Skeletal muscle satellite cell (primary cell): ENCODE data around the gene EVX1.

ENCODE experiments used
- H3K27me3 ChIP-seq: 2 replicates; pipeline ENCODE4 v1.7.0; 2013; ENCODE audit warnings: low read length; ENCODE audit not compliant: control insufficient read depth, insufficient read depth
- H3K36me3 ChIP-seq: 2 replicates; pipeline ENCODE4 v1.7.0; 2013; ENCODE audit warnings: mild to moderate bottlenecking, control low read depth, low read length; ENCODE audit not compliant: insufficient read depth
- H3K4me1 ChIP-seq: 2 replicates; pipeline ENCODE4 v1.7.0; 2013; ENCODE audit warnings: low read length; ENCODE audit not compliant: control insufficient read depth, insufficient read depth
- H3K4me2 ChIP-seq: 2 replicates; pipeline ENCODE4 v1.7.0; 2013; ENCODE audit warnings: mild to moderate bottlenecking, low read length
- H3K4me3 ChIP-seq: 2 replicates; pipeline ENCODE4 v1.7.0; 2013; ENCODE audit warnings: low read length
- H3K9ac ChIP-seq: 2 replicates; pipeline ENCODE4 v1.7.0; 2013; ENCODE audit warnings: mild to moderate bottlenecking, low read depth, low read length, moderate library complexity
- H3K9me3 ChIP-seq: replicated peaks from 2 replicates; pipeline ENCODE4 v1.7.0; 2013; ENCODE audit warnings: mild to moderate bottlenecking, control low read depth, low read length

EVX1 gene

DNA sequence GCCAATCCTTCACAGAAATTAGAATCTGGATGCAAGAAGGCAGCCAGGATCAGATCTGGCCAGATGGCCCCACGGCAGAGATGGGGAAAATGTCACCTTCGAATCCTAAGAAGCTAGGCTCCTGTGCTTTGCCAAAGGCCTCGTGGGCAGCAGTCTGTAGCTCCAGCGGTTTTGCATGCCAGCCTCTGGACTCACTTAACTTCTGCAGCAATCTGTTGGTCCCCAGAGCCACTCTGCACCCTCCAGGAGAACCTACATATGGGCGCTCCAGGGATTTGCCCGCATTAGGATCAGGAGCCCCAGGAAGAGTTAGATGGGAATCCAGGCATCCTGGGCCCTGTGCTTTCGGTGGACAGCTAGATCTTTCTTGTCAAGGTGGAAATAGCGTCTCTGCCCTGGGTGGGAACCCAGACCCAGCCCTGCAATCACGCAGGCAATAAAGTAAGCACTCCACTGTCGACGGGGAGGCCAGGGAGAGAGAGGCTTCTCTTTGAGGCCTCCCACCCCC, 32.6 kb upstream of the EVX1 start:
- Histone ChIP-seq H3K4me3 (no peak overlapping the region), H3K9me3 (no peaks in the 10 kb centered on the region), H3K9ac (no peak overlapping the region), H3K27me3 (peaks cover 37% of the 10 kb centered on the region), H3K4me2 (no peak overlapping the region), H3K4me1 (no peaks in the 10 kb centered on the region), H3K36me3 (no peaks in the 10 kb centered on the region)

DNA sequence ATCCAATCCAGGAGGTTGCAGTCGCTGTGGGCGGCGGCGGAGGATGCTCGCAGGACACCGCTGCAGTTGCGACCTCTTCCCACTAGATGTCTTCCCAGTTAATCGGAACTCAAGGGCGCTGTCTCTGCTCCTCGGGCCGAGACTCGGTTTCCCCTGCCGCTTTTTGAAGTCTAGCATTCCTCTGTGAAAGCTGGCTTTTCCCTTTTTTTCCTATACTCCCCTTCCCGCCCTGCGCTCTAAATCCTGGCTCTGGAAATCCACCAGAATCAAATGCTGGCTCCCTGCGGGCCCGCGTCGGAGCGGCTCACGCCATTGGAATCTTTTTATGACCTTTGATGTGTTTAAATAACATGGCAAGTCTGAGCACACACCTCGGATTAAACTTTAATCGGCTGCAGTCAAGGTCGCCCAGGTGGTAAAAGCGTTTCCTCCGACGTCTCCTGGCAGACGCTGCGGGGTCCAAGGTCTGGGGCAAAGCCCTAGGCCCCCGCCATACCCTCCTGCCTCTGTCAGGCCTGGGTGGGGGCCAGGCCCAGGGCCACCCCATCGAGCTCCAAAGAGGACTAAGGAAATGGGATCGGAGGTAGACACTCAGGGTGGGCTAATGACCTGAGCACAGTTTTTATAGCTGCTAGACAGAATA, 32.0 kb upstream of the EVX1 start:
- Histone ChIP-seq H3K4me1 (no peaks in the 10 kb centered on the region), H3K4me3 (no peak overlapping the region), H3K9me3 (no peaks in the 10 kb centered on the region), H3K36me3 (no peaks in the 10 kb centered on the region), H3K9ac (no peak overlapping the region), H3K4me2 (peak overlapping the region; percentile 75), H3K27me3 (peaks cover 35% of the 10 kb centered on the region)

DNA sequence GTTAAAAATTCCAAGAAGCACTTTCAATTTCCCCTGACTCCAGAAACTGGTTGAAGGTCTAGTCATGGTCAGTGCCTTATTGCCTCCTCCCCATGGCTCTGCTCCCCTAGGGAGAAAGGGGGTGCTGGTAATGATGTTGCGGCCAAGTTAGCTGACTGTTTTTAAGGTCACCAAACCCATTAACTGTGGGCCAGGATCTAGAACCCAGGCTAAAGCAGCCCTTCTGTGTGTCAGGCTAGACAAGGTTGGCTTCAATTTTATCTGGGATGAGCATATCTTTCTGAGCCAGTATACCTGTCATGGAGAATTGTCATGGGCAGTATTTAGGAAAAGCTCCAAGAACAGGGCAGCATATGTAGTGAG, 31.5 kb upstream of the EVX1 start:
- no peak overlapping the region for H3K4me3 ChIP-seq
- no peaks in the 10 kb centered on the region for H3K36me3 ChIP-seq
- H3K4me2 ChIP-seq = no peak overlapping the region
- H3K9ac ChIP-seq = no peak overlapping the region
- H3K27me3 ChIP-seq = peaks cover 35% of the 10 kb centered on the region
- no peaks in the 10 kb centered on the region for H3K4me1 ChIP-seq
- no peaks in the 10 kb centered on the region for H3K9me3 ChIP-seq

DNA sequence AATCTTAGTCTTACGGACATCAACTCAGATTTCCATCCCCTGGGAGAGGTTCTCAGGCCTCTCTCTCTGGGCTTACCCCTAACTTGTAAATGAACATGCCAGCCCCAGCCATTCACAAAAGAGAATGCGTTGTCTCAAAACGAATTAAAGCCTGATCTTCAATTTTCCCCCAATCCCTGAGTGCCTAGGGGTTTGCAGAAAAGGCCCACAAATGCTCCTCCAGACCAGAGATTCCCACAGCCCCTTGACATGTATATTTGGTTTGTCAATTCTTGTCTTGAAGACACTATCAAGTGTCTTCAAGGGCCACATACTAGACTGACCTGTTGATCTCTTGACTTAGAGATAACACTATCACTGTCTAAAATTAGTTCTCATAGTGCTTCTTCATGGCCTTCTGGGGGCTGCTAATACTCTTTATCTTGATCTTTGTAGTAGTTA, 30.8 kb upstream of the EVX1 start:
- Histone ChIP-seq H3K36me3 (no peaks in the 10 kb centered on the region), H3K4me1 (no peaks in the 10 kb centered on the region), H3K9me3 (no peaks in the 10 kb centered on the region), H3K4me2 (no peak overlapping the region), H3K4me3 (no peak overlapping the region), H3K27me3 (peaks cover 42% of the 10 kb centered on the region), H3K9ac (no peak overlapping the region)

DNA sequence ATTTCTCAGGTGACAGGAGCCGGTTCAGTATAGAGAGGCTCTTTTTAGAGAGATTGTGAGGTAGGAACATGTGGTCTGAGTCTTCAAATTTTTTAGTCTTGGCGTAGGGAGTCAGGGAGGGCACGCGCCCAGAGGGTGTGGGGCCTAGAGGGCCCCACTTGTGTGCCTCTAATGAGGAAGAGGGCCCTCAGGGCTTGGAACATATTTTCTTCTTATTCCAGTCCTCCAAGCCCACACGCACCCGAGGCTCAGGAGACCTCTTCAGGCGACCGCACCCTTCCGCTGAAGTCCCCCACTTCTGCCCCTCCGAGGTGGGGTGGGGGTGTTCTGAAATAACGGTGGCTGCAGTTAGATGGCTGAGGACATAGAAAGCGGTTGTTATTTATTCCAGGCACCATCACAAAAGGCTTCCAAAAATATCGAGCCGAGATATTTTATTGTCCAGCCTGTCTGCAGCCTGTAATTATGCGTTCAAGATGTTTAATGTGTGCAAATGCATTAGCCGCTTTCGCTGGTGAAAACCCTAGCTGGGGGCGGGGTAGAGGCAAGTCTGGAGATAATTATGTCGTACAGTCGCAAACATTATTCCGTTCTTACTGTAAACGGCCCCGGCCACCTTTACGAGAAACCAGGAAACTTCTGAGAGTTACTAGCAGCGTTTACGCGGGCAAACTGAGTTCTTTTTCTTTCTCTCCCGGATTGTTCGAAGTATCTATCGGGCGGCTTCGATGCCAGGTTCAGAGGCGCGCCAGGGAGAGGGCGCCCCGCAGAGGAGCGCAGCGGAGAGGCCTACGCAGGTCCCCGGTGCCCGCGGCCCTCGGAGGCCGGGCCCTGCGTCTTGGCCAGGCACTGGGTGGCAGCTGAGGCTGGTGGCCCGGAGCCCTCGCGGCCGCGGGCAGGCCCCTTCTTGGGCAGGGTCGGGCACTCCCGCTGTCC, 29.8 kb upstream of the EVX1 start:
- Histone ChIP-seq H3K27me3 (peaks cover 43% of the 10 kb centered on the region), H3K36me3 (no peaks in the 10 kb centered on the region), H3K4me1 (no peaks in the 10 kb centered on the region), H3K9ac (no peak overlapping the region), H3K9me3 (no peaks in the 10 kb centered on the region), H3K4me2 (no peak overlapping the region), H3K4me3 (no peak overlapping the region)

DNA sequence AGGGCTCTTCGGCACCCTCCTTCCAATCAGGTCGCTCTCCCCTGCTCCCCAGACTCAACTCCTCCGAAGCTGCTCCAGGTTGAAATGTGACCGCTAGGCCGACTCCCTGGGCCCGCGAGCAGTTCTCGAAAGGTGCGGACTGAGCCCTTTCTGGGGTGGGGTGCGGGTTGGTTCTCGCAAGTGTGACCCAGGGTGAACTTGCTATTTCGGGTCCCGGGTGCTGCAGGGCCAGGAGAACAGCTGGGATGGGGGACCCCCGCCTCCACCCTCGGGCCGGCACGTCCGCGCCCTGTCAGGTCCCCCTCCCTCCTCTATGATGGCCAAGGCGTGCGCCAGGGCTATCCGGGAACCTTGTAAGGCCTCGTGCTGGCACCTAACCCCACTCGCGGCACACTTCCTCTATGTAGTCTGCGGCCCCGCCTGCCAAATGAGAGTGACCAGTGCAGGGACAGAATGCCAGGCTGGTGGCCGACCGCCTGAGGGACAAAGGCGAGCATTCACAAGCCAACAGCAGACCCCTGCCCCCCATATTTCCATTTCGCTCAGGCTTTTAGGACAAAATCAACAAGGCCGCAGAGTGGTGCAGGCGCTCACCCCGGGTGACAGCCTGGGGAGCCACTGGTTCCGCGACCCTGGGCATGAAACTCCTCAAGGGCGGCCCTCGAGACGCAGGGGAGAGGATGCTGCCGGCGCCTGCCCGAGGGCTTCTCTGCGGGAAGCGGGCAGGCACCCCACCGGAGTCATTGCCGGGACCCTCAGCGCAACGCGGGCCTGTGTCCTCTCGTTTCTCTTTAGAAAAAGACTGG, 29.0 kb upstream of the EVX1 start:
- H3K9ac ChIP-seq = no peak overlapping the region
- no peak overlapping the region for H3K4me2 ChIP-seq
- H3K4me3 ChIP-seq = no peak overlapping the region
- no peaks in the 10 kb centered on the region for H3K4me1 ChIP-seq
- H3K27me3 ChIP-seq = peaks cover 45% of the 10 kb centered on the region
- H3K36me3 ChIP-seq = no peaks in the 10 kb centered on the region
- no peaks in the 10 kb centered on the region for H3K9me3 ChIP-seq

DNA sequence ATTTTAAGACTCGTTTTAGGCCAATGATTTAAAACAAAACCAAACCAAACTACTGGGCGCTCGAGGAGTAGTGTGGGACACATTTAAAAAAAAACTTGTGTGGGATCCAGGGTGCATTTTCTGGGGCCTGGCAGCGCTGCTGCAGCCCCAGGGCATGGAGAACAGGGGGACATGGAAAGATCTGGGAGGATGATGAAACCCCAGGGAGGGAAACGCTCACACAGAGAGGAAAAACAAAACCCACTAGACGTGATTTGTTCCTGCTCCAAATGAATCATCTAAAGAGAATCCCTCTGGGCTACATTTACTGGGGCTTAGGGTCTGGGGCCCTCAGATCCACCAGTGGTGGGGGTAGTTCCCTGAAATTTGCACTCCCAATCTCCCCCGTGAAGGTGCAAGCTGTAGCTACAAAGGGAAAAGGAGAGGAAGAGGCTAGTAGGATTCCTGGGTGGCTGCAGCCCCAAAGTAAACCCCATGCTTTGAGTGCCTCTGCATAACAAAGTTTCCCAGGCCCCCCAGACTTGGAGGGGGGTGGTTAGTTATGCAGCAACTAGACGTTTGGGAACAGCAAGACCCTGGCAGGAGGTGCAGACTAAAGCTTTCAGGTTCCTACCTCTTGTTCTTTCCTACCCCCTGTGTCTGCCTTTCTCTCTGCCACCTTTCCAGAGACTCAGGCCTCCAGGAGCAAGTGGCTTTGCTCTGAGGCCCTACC, 28.2 kb upstream of the EVX1 start:
- no peaks in the 10 kb centered on the region for H3K4me1 ChIP-seq
- no peak overlapping the region for H3K4me3 ChIP-seq
- H3K27me3 ChIP-seq = peaks cover 45% of the 10 kb centered on the region
- no peak overlapping the region for H3K9ac ChIP-seq
- H3K9me3 ChIP-seq = no peaks in the 10 kb centered on the region
- H3K4me2 ChIP-seq = no peak overlapping the region
- H3K36me3 ChIP-seq = no peaks in the 10 kb centered on the region

DNA sequence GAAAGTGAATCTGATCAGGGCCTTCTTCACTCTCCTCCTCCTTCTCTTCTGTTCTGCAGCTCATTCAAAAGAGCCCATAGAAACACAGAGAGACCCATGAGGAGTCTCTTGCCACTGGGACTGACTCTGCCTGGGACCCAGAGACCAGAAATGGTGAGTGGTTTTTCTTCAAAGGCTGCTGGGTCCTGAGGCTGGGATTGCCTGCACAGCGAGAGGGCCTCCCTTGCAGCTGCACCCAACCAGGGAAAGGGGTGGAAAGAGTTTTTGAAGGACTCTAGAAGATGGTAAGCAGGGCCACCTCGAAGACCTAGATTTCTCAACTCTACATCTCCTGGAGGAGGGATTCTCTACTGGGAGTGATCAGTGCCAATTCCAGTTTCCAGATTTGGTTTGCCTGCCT, 27.2 kb upstream of the EVX1 start:
- Histone ChIP-seq H3K27me3 (peaks cover 49% of the 10 kb centered on the region), H3K4me3 (no peak overlapping the region), H3K36me3 (no peaks in the 10 kb centered on the region), H3K9ac (no peak overlapping the region), H3K9me3 (no peaks in the 10 kb centered on the region), H3K4me2 (no peak overlapping the region), H3K4me1 (no peaks in the 10 kb centered on the region)

DNA sequence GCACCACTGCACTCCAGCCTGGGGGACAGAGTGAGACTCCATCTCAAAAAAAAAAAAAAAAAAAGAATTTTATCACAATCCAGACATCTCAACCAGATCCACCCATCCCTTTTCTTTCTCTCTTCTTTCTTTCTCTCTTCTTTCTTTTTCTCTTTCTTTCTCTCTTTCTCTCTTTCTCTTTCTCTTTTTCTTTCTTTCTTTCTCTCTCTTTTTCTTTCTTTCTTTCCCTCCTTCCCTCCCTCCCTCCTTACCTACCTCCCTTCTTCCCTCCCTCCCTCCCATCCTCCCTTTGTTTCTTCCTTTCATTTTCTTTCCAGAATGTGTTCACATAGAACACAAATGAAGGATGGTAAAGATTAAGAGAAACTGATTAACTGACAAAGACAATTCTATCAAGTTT, 24.7 kb upstream of the EVX1 start:
- no peaks in the 10 kb centered on the region for H3K4me1 ChIP-seq
- peaks cover 58% of the 10 kb centered on the region for H3K27me3 ChIP-seq
- no peaks in the 10 kb centered on the region for H3K9me3 ChIP-seq
- no peak overlapping the region for H3K9ac ChIP-seq
- H3K4me2 ChIP-seq = no peak overlapping the region
- H3K4me3 ChIP-seq = no peak overlapping the region
- H3K36me3 ChIP-seq = no peaks in the 10 kb centered on the region

DNA sequence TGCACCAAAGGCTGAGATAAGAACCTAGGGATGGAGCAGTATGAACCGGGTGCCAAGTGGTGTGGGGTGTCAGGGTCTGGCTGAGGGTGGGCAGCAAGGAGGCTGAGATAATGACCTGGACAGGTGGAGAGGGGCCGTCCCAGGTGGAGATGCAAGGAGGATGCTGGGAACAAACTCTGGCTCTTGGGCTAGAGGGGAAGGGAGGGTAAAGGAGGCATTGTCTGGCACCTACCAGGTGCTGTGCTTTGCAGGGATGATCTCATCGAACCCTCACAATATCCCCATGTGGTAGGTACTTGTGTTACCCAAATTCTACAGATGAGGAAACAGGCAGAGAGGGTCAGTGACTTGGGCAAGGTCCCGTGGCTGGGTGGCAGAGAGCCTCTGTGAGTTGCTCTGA, 22.8 kb upstream of the EVX1 start:
- no peaks in the 10 kb centered on the region for H3K4me1 ChIP-seq
- no peaks in the 10 kb centered on the region for H3K9me3 ChIP-seq
- no peak overlapping the region for H3K4me2 ChIP-seq
- H3K27me3 ChIP-seq = peaks cover 69% of the 10 kb centered on the region
- no peak overlapping the region for H3K9ac ChIP-seq
- H3K4me3 ChIP-seq = no peak overlapping the region
- no peaks in the 10 kb centered on the region for H3K36me3 ChIP-seq
